ENCODE data around the gene RTTN. TPM values are rescaled to one million over a fixed set of nuclear protein-coding genes. Genes with fewer than 3 reads are reported as not detected.
"Not testable (repeated sequence)": the region's sequence is repeated elsewhere in the genome, so short reads cannot be mapped to it uniquely, and the experiment has no call there.

RTTN gene
- total RNA-seq, 1 experiment from 2014 or later: 64.7 TPM

GRCh38 chr18:70246061-70246466 is 40.6 kb upstream of the RTTN start:
- CTCF ChIA-PET: no interaction called here
- Mint-ChIP-seq H3K36me3 (ENCODE audit: insufficient read depth, unreplicated experiment) (no peaks in the 10 kb centered on the region), H3K27ac (ENCODE audit: low read depth, unreplicated experiment) (no peak overlapping the region), H3K9me3 (ENCODE audit: unreplicated experiment) (no peaks in the 10 kb centered on the region), H3K27me3 (ENCODE audit: insufficient read depth, unreplicated experiment) (no peaks in the 10 kb centered on the region), H3K4me1 (ENCODE audit: insufficient read depth, unreplicated experiment) (peaks cover 13% of the 10 kb centered on the region), H3K4me3 (ENCODE audit: unreplicated experiment) (no peak overlapping the region)
- TF ChIP-seq, protein P1, sequence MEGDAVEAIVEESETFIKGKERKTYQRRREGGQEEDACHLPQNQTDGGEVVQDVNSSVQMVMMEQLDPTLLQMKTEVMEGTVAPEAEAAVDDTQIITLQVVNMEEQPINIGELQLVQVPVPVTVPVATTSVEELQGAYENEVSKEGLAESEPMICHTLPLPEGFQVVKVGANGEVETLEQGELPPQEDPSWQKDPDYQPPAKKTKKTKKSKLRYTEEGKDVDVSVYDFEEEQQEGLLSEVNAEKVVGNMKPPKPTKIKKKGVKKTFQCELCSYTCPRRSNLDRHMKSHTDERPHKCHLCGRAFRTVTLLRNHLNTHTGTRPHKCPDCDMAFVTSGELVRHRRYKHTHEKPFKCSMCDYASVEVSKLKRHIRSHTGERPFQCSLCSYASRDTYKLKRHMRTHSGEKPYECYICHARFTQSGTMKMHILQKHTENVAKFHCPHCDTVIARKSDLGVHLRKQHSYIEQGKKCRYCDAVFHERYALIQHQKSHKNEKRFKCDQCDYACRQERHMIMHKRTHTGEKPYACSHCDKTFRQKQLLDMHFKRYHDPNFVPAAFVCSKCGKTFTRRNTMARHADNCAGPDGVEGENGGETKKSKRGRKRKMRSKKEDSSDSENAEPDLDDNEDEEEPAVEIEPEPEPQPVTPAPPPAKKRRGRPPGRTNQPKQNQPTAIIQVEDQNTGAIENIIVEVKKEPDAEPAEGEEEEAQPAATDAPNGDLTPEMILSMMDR (IDR thresholded peaks at IDR 0.05; ENCODE audit: unreplicated experiment): no peak
- intact Hi-C loops (cut with micrococcal nuclease): no loop called here
- POLR2A ChIA-PET: interaction anchor here (0.9 kb wide), 1 partner anchor 41 kb away, joined by 3 read pairs; no protein-coding TSS in a partner anchor
- DNase-seq (ENCODE audit: unreplicated experiment): no peak
- BruUV-seq (replicated peaks): no TSS peak

- no peaks in the 10 kb centered on the region for H3K27me3 Mint-ChIP-seq (ENCODE audit: insufficient read depth, unreplicated experiment)
- BruUV-seq (replicated peaks): no TSS peak
- H3K4me1 Mint-ChIP-seq (ENCODE audit: insufficient read depth, unreplicated experiment): peaks cover 13% of the 10 kb centered on the region
- no peaks in the 10 kb centered on the region for H3K9me3 Mint-ChIP-seq (ENCODE audit: unreplicated experiment)
- H3K36me3 Mint-ChIP-seq (ENCODE audit: insufficient read depth, unreplicated experiment): no peaks in the 10 kb centered on the region
- no peak overlapping the region for H3K27ac Mint-ChIP-seq (ENCODE audit: low read depth, unreplicated experiment)
- H3K4me3 Mint-ChIP-seq (ENCODE audit: unreplicated experiment): no peak overlapping the region
- ChIA-PET POLR2A (no interaction called here), CTCF (no interaction called here)
- intact Hi-C loops (cut with micrococcal nuclease): no loop called here
- DNase-seq (ENCODE audit: unreplicated experiment): peak; percentile 6
- TF ChIP-seq, protein P1 (IDR thresholded peaks at IDR 0.05; ENCODE audit: unreplicated experiment): no peak
Measured at GRCh38 chr18:70243131-70243929, 37.8 kb upstream of the RTTN start.

DNA sequence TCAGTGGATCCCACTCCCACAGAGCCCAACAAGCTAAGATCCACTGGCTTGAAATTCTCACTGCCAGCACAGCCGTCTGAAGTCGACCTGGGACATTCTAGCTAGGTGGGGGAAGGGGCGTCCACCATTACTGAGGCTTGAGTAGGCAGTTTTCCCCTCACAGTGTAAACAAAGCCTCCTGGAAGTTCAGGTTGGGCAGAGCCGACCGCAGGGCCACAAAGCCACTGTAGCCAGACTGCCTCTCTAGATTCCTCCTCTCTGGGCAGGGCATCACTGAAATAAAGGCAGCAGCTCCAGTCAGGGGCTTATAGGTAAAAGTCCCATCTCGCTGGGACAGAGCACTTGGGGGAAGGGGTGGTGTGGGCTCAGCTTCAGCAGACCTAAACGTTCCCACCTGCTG is 31.4 kb upstream of the RTTN start:
- CTCF ChIA-PET; H3K36me3 Mint-ChIP-seq (ENCODE audit: insufficient read depth, unreplicated experiment); H3K4me3 Mint-ChIP-seq (ENCODE audit: unreplicated experiment); H3K27ac Mint-ChIP-seq (ENCODE audit: low read depth, unreplicated experiment); BruUV-seq (replicated peaks); H3K9me3 Mint-ChIP-seq (ENCODE audit: unreplicated experiment); H3K4me1 Mint-ChIP-seq (ENCODE audit: insufficient read depth, unreplicated experiment); intact Hi-C loops (cut with micrococcal nuclease); POLR2A ChIA-PET; H3K27me3 Mint-ChIP-seq (ENCODE audit: insufficient read depth, unreplicated experiment); DNase-seq (ENCODE audit: unreplicated experiment): not testable (repeated sequence)

- intact Hi-C loops (cut with micrococcal nuclease): no loop called here
- H3K36me3 Mint-ChIP-seq (ENCODE audit: insufficient read depth, unreplicated experiment): no peaks in the 10 kb centered on the region
- ChIA-PET POLR2A (no interaction called here), CTCF (no interaction called here)
- H3K4me1 Mint-ChIP-seq (ENCODE audit: insufficient read depth, unreplicated experiment): no peaks in the 10 kb centered on the region
- DNase-seq (ENCODE audit: unreplicated experiment): no peak
- H3K27me3 Mint-ChIP-seq (ENCODE audit: insufficient read depth, unreplicated experiment): no peaks in the 10 kb centered on the region
- BruUV-seq (replicated peaks): no TSS peak
- no peak overlapping the region for H3K4me3 Mint-ChIP-seq (ENCODE audit: unreplicated experiment)
- TF ChIP-seq, protein P1 (IDR thresholded peaks at IDR 0.05; ENCODE audit: unreplicated experiment): no peak
- peaks cover 7% of the 10 kb centered on the region for H3K9me3 Mint-ChIP-seq (ENCODE audit: unreplicated experiment)
- H3K27ac Mint-ChIP-seq (ENCODE audit: low read depth, unreplicated experiment): no peak overlapping the region
Measured at GRCh38 chr18:70235478-70235877, 30.0 kb upstream of the RTTN start.
